Heart right ventricle (tissue), 16 donors: ENCODE measurements around the gene PPP4R4. TPM values are rescaled to one million over a fixed set of nuclear protein-coding genes. Genes with fewer than 3 reads are reported as not detected.

Experiments
- ATAC-seq, 8 donors: fragments of 200-7000 bp; cut with Tn5 transposase; one replicate each; pipeline ENCODE4 v1.9.1; 2020; ENCODE audit warnings: mild to moderate bottlenecking in 8 of 8, moderate library complexity in 8 of 8, moderate number of reproducible peaks in 1 of 8
- DNase-seq, 2 donors: peaks; one replicate each; pipeline ENCODE4 v3.0.0-alpha.2; 2020
- H3K27ac ChIP-seq, 10 donors: fragments of 200-600 bp; sonication (generic) in 2 of 10; one replicate each; pipeline versions ENCODE4 v1.5.0 to v1.8.0; 2020 to 2022; ENCODE audit warnings: mild to moderate bottlenecking in 3 of 10
- H3K27me3 ChIP-seq, 7 donors: fragments of 200-600 bp; one replicate each; pipeline ENCODE4 v1.8.0; 2021 to 2022; ENCODE audit warnings: mild to moderate bottlenecking in 2 of 7
- H3K36me3 ChIP-seq, 9 donors: fragments of 200-600 bp; sonication (generic) in 1 of 9; one replicate each; pipeline versions ENCODE4 v1.5.0 to v1.8.0; 2020 to 2022; ENCODE audit warnings: mild to moderate bottlenecking in 2 of 9
- H3K4me1 ChIP-seq, 9 donors: fragments of 200-600 bp; sonication (generic) in 1 of 9; one replicate each; pipeline versions ENCODE4 v1.5.0 to v1.8.0; 2020 to 2022; ENCODE audit warnings: mild to moderate bottlenecking in 4 of 9
- H3K4me3 ChIP-seq, 10 donors: fragments of 200-600 bp; sonication (generic) in 2 of 10; one replicate each; pipeline versions ENCODE4 v1.5.0 to v1.8.0; 2020 to 2022; ENCODE audit warnings: mild to moderate bottlenecking in 7 of 10, moderate library complexity in 2 of 10
- H3K9me3 ChIP-seq, 11 donors: fragments of 200-600 bp in 10 of 11; sonication (generic) in 2 of 11; one replicate each; pipeline versions ENCODE4 v1.5.0 to v1.8.0; 2013 to 2022; ENCODE audit warnings: mild to moderate bottlenecking in 2 of 11, control low read depth in 1 of 11, moderate library complexity in 1 of 11
- WGBS, 2 donors: extraction: QIAGEN DNeasy Blood & Tissue Kit; methylation state at CpG; one replicate each; pipeline ENCODE4 v1.1.7; 2013; ENCODE audit warnings: inconsistent platforms in 1 of 2; 5-methylcytosine and 5-hydroxymethylcytosine counted together
- intact Hi-C, 10 donors: fragments of 100-400 bp; cut with DNase I; formaldehyde crosslinking; loops; one replicate each; pipeline versions ENCODE4 v1.11.1 to v1.14.2; 2022
- polyA plus RNA-seq, 2 donors: library from polyadenylated mRNA; stranded (reverse); fragments of 200-250 nt; gene quantifications; one replicate each; pipeline ENCODE4 v1.2.3, GENCODE V29; 2013
- total RNA-seq, 10 donors: library from RNA; stranded (reverse); fragmentation: NEBNext Ultra II Directional in 3 of 10; extraction: Animal tissue kit (Norgen Biotek cat#: 25700) in 3 of 10; gene quantifications; one replicate each; pipeline versions ENCODE4 v1.2.1 to v1.2.4, GENCODE V29; 2021 to 2023
- TF ChIP-seq, protein P1 (sequence below), 9 donors: fragments of 200-600 bp; sonication (generic) in 2 of 9; IDR thresholded peaks; one replicate each; pipeline versions ENCODE4 v1.5.0 to v1.8.0; 2021 to 2022; ENCODE audit warnings: antibody characterized with exemption in 9 of 9, mild to moderate bottlenecking in 5 of 9, moderate library complexity in 1 of 9
- donor health status: Arrhythmogenic right ventricular cardiomyopathy.
- donor health status: ischemic (EF 13 %, LVEDD 7.1; RV severe dilation, severe dysfunction).
- donor health status: healthy with polysubstance abuse.
- donor health status: DM: no; HTN: yes; CAD: no.
- donor health status: DM: no; HTN: no; CAD: no.
- donor health status: ischemic (EF 25% LVEDD 6.9; RV normal size, moderate dysfunction).
- donor health status: ischemic (EF 25% LVEDD 5.7; RV mildly dilated, moderate dysfunction).
- donor health status: healthy.
- donor health status: DM: yes; HTN: yes; CAD: no.
- donor health status: Ischemic cardiomyopathy.
- donor health status: ischemic (EF 35%, LVEDD 5.7; RV mildly dilated, moderate dysfunction).
- donor health status: nonischemic (EF 11% LVEDD 7.7; RV severe dilation, severe dysfunction).
- donor health status: DM: yes; HTN: yes; CAD: no.
- donor health status: PGD.
- donor health status: ischemic (EF 29% LVEDD 5.4; RV normal size, mild dysfunction).
- donor health status: nonischemic (EF 23%, LVEDD 6.1; RV moderate dilation, normal function).

PPP4R4 gene
- total and polyA plus RNA-seq, 12 donors = 0.13 to 0.94 (median 0.31) TPM; not detected in 5

DNA sequence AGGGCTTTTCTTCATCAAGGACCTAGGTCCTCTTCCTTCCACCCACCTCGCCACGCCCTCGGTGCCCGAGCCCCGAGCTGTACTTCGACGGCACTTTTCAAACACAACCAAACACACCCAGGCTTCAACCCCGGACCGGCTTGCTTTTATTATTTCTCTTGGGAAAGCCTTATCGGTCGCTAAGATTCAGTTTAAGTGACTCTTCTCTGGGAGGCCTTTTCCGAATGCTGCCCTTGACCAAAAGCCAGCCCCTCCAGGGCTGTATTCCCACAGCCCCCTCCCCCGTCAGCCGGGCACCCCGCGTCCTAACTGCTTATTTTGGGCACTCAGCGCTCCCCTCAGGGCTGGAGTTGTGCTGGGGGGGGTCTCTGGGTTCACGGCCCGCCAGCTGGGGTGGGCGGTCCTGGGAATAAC lies 644 bp upstream of the PPP4R4 start:
- Histone ChIP-seq H3K4me1 (peaks cover 6 to 24% (median 18%) of the 10 kb centered on the region in 9 donors), H3K4me3 (peak overlapping the region; percentile 23 to 76 (median 64)), H3K27ac (peak overlapping the region in 4 of 10 donors; percentile 2 to 73 (median 46)), H3K9me3 (no peaks in the 10 kb centered on the region), H3K27me3 (peaks cover 0 to 61% (median 30%) of the 10 kb centered on the region in 7 donors), H3K36me3 (no peaks in the 10 kb centered on the region)
- DNase-seq (no peak), ATAC-seq (peak in 4 of 8 donors; percentile 5 to 30 (median 6))
- intact Hi-C loops = loop anchor here in 2 of 10 donors (5.0 kb wide), 2 partner anchors 36 to 1371 kb away; no protein-coding TSS in a partner anchor
- 1 to 2% methylated on average over 20 of the region's 20 CpGs for WGBS, 2 donors
- TF ChIP-seq, protein P1, sequence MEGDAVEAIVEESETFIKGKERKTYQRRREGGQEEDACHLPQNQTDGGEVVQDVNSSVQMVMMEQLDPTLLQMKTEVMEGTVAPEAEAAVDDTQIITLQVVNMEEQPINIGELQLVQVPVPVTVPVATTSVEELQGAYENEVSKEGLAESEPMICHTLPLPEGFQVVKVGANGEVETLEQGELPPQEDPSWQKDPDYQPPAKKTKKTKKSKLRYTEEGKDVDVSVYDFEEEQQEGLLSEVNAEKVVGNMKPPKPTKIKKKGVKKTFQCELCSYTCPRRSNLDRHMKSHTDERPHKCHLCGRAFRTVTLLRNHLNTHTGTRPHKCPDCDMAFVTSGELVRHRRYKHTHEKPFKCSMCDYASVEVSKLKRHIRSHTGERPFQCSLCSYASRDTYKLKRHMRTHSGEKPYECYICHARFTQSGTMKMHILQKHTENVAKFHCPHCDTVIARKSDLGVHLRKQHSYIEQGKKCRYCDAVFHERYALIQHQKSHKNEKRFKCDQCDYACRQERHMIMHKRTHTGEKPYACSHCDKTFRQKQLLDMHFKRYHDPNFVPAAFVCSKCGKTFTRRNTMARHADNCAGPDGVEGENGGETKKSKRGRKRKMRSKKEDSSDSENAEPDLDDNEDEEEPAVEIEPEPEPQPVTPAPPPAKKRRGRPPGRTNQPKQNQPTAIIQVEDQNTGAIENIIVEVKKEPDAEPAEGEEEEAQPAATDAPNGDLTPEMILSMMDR (IDR thresholded peaks at IDR 0.05) = no peak

- H3K4me1 ChIP-seq = peaks cover 6 to 24% (median 18%) of the 10 kb centered on the region in 9 donors
- peaks cover 2 to 72% (median 41%) of the 10 kb centered on the region in 7 donors for H3K27me3 ChIP-seq
- H3K9me3 ChIP-seq = no peaks in the 10 kb centered on the region
- H3K4me3 ChIP-seq = peak overlapping the region; percentile 35 to 76 (median 64)
- WGBS, 2 donors = 0 to 2% methylated on average over 37 to 39 of the region's 39 CpGs
- intact Hi-C loops = loop anchor here in 7 of 10 donors (2.0 to 5.0 kb wide), 5 partner anchors 37 to 1372 kb away; partner anchors contain the start of gene IFI27L2 (in 1 of the 7)
- TF ChIP-seq, protein P1 (IDR thresholded peaks at IDR 0.05) = no peak
- ATAC-seq = peak in 4 of 8 donors; percentile 15 to 60 (median 24)
- no peaks in the 10 kb centered on the region for H3K36me3 ChIP-seq
- H3K27ac ChIP-seq = no peak overlapping the region
- DNase-seq = peak in 1 of 2 donors; percentile 20
Measured at GRCh38 chr14:94174604-94175010, 485 bp downstream of the PPP4R4 start.

DNA sequence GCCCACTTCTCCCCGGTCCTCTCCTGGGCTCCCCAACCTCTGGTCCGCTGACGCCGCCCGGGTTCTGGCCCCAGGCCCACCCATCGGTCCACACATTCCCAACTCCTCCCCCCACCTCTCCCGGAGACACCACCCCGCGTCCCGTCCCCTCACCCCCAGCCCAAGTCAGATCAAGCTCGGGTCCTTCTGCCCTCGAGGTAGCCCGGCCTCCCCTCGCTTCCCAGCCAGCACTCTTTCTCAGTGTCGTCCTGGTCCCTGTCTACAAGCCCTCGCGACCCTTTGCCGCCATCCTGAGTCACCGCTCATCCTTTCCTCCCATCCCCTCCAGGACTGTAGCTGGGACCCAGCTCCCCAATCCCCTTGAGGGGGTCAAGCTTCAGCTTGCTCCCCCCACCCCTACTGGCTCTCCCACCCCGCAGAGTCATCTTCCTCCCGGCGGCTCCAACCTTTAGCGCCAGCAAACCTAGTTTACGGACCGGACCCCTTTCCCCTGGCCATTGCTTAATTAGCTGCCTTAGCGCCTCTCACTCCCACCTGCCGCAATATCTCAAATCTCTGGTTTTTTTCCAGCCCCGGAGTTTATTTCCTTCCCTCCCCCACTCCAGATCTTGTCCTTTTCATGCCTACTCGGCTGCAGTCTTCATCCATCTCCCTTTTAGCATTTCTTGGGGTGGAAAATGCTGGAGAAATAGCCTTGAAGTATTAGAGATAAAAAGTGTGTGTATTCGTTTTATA lies 1.1 kb downstream of the PPP4R4 start:
- H3K4me1 ChIP-seq = peaks cover 6 to 24% (median 18%) of the 10 kb centered on the region in 9 donors
- ATAC-seq (peak in 2 of 8 donors; percentile 3 to 51), DNase-seq (peak in 1 of 2 donors; percentile 26)
- H3K36me3 ChIP-seq = no peaks in the 10 kb centered on the region
- intact Hi-C loops = loop anchor here in 6 of 10 donors (2.0 to 5.0 kb wide), 4 partner anchors 38 to 138 kb away; partner anchors contain the start of gene IFI27L2 (in 1 of the 6)
- H3K27me3 ChIP-seq = peaks cover 2 to 78% (median 45%) of the 10 kb centered on the region in 7 donors
- H3K27ac ChIP-seq = no peak overlapping the region
- TF ChIP-seq, protein P1 (IDR thresholded peaks at IDR 0.05) = no peak
- peak overlapping the region in 9 of 10 donors; percentile 58 to 76 (median 65) for H3K4me3 ChIP-seq
- 3% methylated on average over 30 of the region's 30 CpGs for WGBS, 2 donors
- no peaks in the 10 kb centered on the region for H3K9me3 ChIP-seq

DNA sequence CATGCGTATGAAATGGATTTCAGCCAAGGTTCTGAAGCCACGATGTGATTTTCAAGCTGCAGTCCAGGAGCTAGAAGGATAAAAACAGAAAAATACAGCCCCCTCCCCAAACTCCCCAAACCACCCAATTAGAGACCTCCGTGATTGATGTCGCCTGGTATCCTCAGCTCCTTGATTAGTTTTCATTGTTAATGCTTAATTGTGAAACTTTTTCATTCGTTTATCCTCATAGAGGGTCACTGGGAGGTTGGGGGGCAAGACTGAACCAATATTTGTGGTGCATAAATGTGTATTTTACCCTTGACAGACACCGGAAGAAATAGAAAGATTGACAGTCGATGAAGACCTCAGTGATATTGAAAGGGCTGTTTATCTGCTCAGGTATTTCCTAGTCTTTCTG lies 1.6 kb downstream of the PPP4R4 start:
- TF ChIP-seq, protein P1 (IDR thresholded peaks at IDR 0.05) = no peak
- peaks cover 6 to 24% (median 22%) of the 10 kb centered on the region in 9 donors for H3K4me1 ChIP-seq
- DNase-seq (no peak), ATAC-seq (no peak)
- H3K9me3 ChIP-seq = no peaks in the 10 kb centered on the region
- peaks cover 2 to 80% (median 45%) of the 10 kb centered on the region in 7 donors for H3K27me3 ChIP-seq
- 28 to 35% methylated on average over 7 of the region's 7 CpGs for WGBS, 2 donors
- H3K36me3 ChIP-seq = no peaks in the 10 kb centered on the region
- intact Hi-C loops = loop anchor here in 6 of 10 donors (2.0 to 5.0 kb wide), 4 partner anchors 38 to 138 kb away; partner anchors contain the start of gene IFI27L2 (in 1 of the 6)
- no peak overlapping the region for H3K4me3 ChIP-seq
- no peak overlapping the region for H3K27ac ChIP-seq
